HG03520 (cell line): ENCODE data around the gene NDUFAF8.

Experiments used
- ATAC-seq: cut with Tn5 transposase; IDR thresholded peaks from one replicate; pipeline ENCODE4 v1.9.1; 2021; ENCODE audit warnings: mild to moderate bottlenecking, moderate library complexity; ENCODE audit not compliant: unreplicated experiment

NDUFAF8 gene

GRCh38 chr17:81238815-81239713 is at the start of gene NDUFAF8, which contains the start of gene TEPSIN:
Gene NDUFAF8 (plus strand): TSS chr17:81239318. CDS start chr17:81239364, 46 bp downstream.
Gene TEPSIN (minus strand): TSS chr17:81239055. CDS start chr17:81239033, 22 bp downstream.
- ATAC-seq = peak; percentile 86

DNA sequence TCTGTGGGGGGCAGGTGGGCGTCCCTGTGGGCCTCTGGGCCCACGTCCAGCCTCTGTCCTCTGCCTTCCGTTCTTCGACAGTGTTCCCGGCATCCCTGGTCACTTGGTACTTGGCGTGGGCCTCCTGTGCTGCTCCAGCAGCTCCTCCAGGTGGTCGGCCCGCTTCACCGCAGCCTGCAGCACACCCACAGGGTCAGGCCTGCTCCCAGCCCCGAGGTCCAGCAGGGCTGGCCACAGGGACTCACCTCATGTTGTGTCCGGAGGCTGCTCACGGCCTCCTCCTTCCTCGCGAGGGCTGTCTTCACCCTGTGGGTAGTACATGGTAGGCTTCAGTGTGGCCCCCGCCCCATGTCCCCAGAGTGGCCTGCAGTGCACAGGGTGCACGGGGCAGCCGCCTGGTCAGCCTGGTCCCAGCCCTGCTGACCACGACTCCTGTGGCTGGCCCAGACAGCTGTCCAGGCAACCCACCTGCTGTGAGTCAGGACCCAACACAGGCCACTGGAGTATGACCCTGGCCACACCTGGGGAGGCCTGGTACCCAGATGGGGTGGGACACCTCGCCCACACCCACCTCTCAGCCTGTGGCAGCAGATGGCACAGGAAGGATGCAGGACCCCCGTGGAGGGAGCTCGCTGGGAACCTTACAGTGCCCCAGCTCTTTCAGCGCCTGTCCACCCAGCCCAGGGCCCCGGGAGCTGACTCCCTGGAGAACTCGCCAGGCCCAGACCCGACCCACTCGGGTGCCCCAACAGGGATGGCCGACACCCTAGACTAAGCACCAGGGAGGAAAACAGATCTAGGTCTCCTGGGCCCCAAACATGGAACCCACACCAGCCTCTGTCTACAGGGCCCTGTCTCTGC is 49.2 kb upstream of the NDUFAF8 start:
- ATAC-seq = no peak

GRCh38 chr17:81190591-81190990 is 48.5 kb upstream of the NDUFAF8 start:
- ATAC-seq = no peak

DNA sequence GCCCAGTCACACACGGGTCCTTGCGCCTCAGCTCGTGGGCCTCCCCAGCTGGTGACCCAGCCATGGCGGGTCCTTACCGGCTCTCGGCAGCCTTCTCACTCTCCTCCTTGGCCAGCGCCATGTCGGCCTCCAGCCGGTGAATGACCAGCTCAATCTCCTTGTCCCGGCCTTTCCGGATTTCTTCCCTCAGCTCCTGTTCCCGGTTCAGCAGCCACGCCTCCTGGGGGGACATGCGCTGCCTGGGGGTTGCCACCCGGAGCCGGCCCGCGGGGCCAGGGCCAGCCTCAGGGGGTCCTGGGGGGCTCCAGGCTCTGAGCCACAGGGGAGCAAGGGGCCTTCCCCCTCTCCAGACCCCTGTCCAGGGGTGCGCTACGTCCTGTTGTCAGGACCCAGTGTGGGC is 48.0 kb upstream of the NDUFAF8 start:
- no peak for ATAC-seq

- ATAC-seq = no peak
These were observed 47.5 kb upstream of the NDUFAF8 start for GRCh38 chr17:81191646-81192045.

GRCh38 chr17:81192386-81193050 is 46.6 kb upstream of the NDUFAF8 start:
- no peak for ATAC-seq

GRCh38 chr17:81193051-81193410 is 46.1 kb upstream of the NDUFAF8 start:
- no peak for ATAC-seq

- ATAC-seq = no peak
These were observed 45.5 kb upstream of the NDUFAF8 start for GRCh38 chr17:81193470-81194224.

GRCh38 chr17:81194225-81194760 is 44.8 kb upstream of the NDUFAF8 start:
- no peak for ATAC-seq

DNA sequence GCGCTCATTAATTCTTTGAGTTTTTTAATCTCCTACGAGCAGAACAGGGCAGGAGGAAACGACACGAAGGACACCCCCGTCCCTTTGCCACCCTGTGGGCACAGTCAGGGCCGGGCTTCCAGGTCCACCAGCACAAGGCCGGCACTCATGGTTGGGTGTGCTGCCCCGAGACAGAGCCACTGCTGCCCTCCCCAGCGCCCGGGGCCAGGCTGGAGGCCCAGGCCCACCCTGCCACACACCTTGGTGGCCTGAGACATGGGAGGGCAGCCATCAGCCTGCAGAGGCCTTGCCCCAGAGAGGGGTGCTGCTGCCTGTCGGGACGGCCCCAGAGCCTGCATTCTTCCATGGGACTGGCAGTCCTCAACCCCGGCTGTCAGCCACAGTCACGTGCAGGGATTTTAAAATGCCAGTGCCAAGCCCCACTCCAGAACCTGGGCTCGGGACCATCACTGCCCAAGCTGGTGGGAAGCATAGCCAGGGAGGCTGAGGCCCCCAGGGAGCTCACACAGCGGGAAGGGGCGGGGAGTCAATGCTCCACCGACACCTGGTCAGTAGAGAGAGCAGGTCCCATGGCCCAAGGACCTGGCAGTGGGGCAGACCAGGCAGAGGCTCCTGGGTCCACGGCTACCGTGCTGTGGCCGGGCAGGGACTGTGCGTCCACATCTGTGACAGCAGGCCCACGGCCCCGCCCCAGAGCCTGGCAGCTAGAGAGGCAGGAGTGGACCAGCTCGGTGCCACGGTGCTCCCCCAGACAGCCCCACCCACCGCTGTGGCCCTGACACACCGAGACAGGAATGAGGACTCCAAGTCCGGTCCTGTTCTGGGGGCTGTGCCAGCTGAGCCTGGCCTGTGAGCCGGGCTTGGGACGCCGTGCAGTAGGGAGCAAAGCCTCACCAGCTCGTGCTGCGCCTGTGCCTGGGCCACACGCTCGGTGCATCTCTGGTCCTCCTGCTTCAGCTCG is 43.9 kb upstream of the NDUFAF8 start:
- no peak for ATAC-seq

- ATAC-seq = no peak
These were observed 43.1 kb upstream of the NDUFAF8 start for GRCh38 chr17:81195941-81196495.

DNA sequence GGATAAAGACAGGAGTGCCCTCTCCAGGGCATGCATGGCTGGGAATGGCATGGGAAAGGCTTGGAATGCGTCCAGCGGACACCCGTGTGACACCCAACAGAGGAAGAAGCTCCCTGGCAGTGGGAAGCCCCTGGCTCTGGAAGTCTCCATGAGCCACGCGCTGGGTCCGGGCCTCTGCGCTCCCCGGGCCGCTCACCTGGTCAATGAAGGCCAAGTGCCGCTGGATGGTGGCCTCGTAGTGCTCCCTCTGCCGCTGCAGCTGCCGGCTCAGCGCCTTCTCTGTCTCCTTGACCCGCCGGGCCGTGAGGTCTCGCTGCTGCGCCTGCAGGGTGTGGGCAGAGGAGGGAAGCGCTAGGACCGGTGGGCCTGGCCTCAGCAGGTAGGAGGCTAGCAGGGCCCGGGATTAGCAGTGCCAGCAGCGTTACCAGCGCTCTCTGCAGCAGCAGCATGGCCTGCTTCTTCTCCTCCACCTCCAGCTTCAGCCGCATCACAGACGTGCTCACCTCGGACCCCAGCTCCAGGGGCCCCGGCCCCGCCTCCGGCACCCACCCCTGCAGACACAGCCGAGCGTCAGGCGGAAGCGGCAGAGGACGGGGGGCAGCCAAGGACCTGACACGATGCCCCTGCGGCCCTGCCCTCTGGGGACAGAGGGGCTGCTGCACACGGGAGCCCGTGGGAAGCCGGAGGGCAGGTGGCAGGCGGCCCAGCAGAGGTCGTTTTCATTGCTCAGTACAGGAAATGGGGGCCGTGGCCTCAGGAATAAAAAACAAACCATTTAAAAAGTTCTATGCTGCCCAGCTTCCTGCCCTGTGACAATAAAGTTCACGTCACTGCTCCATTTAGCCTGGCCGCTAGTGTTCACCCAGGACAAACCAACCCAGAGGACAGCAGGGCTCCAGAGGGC is 42.4 kb upstream of the NDUFAF8 start:
- ATAC-seq = no peak

DNA sequence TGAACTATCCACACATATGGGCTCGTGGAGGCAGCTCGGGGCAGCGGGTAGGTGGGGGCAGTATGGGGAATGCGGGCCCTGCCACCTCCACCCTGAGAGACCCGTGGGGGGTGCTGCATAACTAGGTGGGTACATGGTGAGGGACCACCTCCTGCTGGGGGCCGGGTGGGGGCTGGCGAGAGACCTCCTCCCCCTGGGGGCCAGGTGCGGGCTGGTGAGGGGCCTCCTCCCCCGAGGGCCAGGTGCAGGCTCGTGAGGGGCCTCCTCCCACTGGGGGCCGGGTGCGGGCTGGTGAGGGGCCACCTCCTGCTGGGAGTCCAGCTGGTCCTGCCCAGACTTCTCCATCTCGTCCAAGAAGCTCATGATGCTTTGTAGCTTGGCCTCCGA is 41.7 kb upstream of the NDUFAF8 start:
- no peak for ATAC-seq

DNA sequence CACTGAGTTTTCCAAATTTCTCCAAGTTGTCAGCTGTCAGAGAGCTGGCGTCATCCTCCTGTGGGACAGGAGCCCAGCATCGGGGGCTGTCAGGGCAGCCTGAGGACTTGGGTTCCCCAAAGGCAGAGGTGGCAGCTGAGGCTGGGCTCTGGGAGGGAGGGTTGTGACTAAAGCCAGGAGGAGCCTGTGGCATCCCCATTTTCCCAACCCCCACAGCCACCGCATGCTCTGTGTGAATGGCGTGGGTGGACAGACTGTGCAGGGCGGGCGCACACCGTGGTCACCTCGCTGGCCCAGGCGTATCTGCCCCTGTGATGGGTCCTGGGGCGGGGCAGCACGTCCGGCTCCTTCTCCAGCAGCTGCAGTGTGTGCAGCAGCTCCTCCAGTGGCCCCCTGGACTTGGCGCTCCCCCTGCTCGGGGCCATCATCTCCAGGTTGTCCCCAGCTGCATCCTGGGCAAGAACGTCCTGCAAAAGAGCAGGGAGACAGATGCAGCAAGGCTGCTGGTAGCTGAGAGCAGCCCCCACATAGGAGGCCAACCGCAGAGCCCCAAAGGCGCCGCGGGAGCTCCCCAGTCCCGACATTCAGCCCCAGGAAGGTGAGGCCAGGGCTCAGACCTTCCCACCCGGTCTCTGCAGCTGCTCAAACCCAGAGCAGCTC is 41.2 kb upstream of the NDUFAF8 start:
- ATAC-seq = no peak

GRCh38 chr17:81198826-81199481 is 40.2 kb upstream of the NDUFAF8 start:
- no peak for ATAC-seq

- ATAC-seq = no peak
These were observed 39.7 kb upstream of the NDUFAF8 start for GRCh38 chr17:81199482-81199830.

DNA sequence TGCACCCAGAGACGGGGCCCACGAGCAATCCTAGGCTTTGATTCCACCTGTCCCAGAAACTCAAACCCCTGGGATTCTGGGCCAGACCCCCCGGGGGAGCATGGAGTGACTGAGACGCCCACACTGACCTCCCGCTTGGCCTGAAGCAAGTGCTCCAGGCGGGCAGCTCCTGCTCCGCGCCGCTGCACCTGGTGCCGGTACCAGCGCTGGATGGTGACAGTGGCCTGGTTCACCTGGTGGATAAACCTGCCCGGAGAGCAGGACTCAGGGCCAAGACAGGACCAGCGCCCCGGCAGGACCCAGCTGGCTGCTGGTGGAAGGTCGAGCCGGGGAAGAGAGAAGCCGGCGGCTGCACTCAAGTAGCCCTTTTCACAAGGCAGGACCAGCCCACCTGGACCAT is 38.9 kb upstream of the NDUFAF8 start:
- ATAC-seq = no peak
